GM12801 (cell line): ENCODE results near the gene GRIP2.

ENCODE experiments used
- TF ChIP-seq, protein P1 (sequence below): IDR thresholded peaks from one replicate; pipeline ENCODE4 v1.5.1; 2011; ENCODE audit warnings: control low read depth; ENCODE audit not compliant: insufficient read length; ENCODE audit errors: extremely low read depth

The GRIP2 gene

GRCh38 chr3:14459384-14459783, 80.8 kb downstream of the GRIP2 start:
- TF ChIP-seq, protein P1, sequence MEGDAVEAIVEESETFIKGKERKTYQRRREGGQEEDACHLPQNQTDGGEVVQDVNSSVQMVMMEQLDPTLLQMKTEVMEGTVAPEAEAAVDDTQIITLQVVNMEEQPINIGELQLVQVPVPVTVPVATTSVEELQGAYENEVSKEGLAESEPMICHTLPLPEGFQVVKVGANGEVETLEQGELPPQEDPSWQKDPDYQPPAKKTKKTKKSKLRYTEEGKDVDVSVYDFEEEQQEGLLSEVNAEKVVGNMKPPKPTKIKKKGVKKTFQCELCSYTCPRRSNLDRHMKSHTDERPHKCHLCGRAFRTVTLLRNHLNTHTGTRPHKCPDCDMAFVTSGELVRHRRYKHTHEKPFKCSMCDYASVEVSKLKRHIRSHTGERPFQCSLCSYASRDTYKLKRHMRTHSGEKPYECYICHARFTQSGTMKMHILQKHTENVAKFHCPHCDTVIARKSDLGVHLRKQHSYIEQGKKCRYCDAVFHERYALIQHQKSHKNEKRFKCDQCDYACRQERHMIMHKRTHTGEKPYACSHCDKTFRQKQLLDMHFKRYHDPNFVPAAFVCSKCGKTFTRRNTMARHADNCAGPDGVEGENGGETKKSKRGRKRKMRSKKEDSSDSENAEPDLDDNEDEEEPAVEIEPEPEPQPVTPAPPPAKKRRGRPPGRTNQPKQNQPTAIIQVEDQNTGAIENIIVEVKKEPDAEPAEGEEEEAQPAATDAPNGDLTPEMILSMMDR: no peak

- TF ChIP-seq, protein P1: no peak
Measured at GRCh38 chr3:14458434-14459275, 81.5 kb downstream of the GRIP2 start.

DNA sequence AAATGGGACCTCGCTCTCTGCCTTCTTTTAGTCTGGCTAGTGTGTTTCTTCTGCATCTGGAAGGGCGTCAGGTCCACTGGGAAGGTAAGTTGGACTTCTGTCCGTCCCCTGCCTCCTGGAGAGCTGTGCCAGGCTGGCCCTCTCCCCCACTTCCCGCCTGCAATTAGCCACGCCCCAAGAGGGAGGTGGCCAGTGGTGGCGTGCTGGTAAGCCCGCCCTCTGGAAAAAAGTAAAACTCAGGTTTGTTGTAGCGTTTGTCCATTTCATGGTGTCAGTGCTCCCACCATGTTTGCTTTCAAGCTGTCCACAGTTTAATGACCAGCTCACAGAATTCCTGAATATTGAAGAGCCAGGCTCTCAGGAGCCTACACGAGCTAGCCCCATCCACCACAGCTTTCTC, 82.1 kb downstream of the GRIP2 start:
- TF ChIP-seq, protein P1: no peak

GRCh38 chr3:14457481-14457880, 82.7 kb downstream of the GRIP2 start:
- TF ChIP-seq, protein P1: no peak

DNA sequence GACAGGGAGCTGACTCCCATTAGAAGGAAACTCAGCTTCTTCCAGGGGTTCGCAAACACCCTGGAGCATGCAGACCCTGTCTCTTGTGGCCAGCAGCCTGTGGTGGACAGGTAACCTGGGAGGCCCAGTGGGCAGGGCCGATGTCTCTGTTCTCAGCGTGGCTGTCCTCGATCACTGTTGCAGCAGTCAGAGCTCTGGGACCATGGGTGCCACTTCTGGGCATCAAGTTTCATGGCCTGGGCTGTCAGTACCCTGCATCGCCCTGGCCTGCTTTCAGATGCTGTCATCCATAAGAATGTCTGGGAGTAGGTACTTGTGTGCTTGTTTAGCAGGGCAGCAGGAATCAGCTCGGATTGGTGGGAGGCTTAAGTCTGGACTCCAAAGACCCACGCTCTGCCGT, 83.3 kb downstream of the GRIP2 start:
- TF ChIP-seq, protein P1: no peak

DNA sequence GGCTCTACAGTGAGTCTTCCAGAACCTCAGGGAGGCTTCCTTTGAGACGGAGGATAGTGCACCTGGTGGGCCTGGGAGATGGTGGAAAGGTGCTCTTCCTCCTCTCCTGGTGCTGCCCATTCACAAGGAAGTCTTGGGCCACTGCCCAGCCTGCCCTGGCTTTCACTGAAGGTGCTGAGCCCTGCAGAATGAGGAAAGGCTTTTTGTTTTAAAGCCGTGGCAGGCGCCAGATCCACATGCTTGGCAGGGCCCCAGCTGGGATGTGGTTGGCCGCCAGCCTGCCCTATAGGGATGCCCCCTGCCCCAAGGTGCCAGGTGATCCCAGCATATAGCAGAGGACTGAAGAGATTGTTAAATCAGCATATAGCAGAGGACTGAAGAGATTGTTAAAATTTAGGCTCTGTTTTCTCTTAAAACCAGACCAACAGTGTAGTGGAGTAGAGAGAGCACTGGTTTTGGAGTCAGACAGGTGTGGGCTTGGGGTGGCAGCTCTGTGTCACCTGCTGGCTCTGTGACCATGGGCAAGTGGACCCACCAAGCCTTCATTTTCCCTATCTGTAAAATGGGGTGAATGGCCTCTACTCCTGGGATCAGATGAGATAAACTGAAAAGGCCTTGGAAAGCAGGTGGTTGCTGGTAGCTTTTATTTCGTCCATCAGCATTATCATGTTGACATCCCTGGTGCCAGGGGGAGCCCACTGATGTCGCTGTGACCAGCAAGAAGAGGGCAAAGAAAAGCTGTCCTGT, 84.4 kb downstream of the GRIP2 start:
- TF ChIP-seq, protein P1: no peak

DNA sequence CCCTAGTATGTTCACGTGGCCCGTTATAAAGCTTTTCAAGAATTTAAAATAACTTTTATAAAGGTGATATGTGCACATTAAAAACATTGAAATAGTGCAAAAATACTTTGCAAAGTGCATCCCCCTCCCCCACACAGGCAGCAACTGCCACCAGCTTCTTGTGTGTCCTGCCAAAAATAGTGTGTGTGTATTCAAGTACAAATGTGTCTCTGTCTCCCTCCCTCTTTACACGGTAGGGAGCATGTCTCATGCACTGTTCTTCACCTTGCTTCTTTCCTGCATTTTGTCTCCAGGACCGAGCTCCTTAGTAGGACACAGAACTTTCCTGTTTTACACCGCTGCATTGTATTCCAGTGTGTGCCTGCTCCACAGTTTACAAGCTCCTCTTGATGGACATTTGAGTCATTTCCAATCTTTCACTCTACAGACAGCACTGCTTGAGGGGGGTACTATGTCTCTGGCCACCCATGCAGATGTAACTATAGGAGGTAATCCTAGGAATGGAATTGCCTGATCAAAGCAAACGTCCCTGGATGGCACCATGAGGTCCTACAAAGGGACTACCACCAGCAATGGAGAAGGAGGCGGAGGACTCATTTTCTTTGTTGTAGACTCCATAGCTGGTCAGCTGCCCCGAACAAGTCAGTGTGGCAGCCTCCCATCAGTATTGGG, 85.4 kb downstream of the GRIP2 start:
- TF ChIP-seq, protein P1: no peak
